Stimulated activated naive CD8-positive, alpha-beta T cell treated with anti-CD3 and anti-CD28 coated beads, Interleukin-15, amount 100 ng/mL, for 72 hours (primary cell): ENCODE results near the gene DIP2C.

Experiments used
- ATAC-seq: fragments of 150-1000 bp; cut with Tn5 transposase; 2 replicates; pipeline ENCODE4 v1.10.0; 2021; ENCODE audit warnings: mild to moderate bottlenecking, moderate library complexity
- DNase-seq, 2 donors: peaks; one replicate each; pipeline ENCODE4 v3.0.0; 2021 to 2022
- H3K27ac Mint-ChIP-seq, 2 donors: one replicate each; pipeline ENCODE4 v1.8.0; 2022; ENCODE audit warnings: mild to moderate bottlenecking in 2 of 2, mixed read lengths in 2 of 2, moderate library complexity in 2 of 2
- H3K27me3 Mint-ChIP-seq: one replicate; pipeline ENCODE4 v1.8.0; 2022; ENCODE audit warnings: mixed read lengths
- H3K4me1 Mint-ChIP-seq: one replicate; pipeline ENCODE4 v1.8.0; 2022; ENCODE audit warnings: mild to moderate bottlenecking, mixed read lengths
- H3K4me3 Mint-ChIP-seq, 2 donors: one replicate each; pipeline ENCODE4 v1.8.0; 2022; ENCODE audit warnings: mild to moderate bottlenecking in 2 of 2, mixed read lengths in 2 of 2, moderate library complexity in 1 of 2
- H3K9me3 Mint-ChIP-seq, 2 donors: one replicate each; pipeline ENCODE4 v1.8.0; 2022; ENCODE audit warnings: mixed read lengths in 2 of 2

Gene DIP2C

DNA sequence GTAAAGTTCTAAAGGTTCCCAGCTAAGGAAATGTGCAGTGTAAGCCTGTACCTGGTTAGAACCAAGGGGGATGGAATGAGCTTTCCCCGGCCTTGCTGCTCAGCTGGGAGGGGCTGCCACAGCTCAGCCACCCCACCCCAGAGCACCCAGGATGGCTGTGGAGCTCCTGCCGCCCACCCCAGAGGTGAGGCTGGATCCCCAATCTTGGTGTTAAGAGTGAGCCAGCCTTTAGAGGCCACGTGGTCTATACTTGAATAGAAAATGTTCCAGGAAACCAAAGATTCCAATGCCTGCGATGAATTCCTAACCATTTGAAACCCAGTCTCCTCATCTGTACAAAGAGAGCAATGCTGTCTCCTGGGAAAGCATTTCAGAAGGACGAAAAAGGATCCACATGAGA is 16.5 kb downstream of the DIP2C start:
- DNase-seq, result no peak
- peaks cover 10% of the 10 kb centered on the region for H3K4me1 Mint-ChIP-seq
- no peaks in the 10 kb centered on the region for H3K9me3 Mint-ChIP-seq

GRCh38 chr10:672203-672602 is 17.3 kb downstream of the DIP2C start:
- DNase-seq (no peak), ATAC-seq (no peak)
- H3K4me3 Mint-ChIP-seq, result no peak overlapping the region
- H3K27ac Mint-ChIP-seq, result no peak overlapping the region
- H3K9me3 Mint-ChIP-seq, result no peaks in the 10 kb centered on the region
- H3K4me1 Mint-ChIP-seq, result peaks cover 2% of the 10 kb centered on the region
- H3K27me3 Mint-ChIP-seq, result peaks cover 14% of the 10 kb centered on the region

More for the DNA sequence above, 16.5 kb downstream of the DIP2C start:
- ATAC-seq, result no peak
- no peak overlapping the region for H3K4me3 Mint-ChIP-seq
- H3K27ac Mint-ChIP-seq, result no peak overlapping the region
- peaks cover 14% of the 10 kb centered on the region for H3K27me3 Mint-ChIP-seq

DNA sequence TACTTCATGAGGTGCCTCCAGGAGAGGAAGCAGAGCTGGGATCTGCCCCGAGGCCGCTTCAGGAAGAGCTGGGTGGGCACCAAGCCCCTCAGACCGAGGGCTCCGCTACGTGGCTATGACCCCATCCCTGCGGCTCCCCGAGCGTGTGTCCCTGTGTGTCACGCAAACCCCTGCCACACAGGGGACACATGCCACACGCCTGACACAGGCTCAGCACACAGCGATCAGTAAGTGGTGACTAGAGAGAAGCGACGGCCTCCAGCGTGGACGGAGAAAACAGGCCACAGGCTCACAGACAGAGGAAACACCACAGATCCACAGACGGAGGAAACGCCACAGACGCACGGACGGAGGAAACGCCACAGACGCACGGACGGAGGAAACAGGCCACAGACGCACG is 18.5 kb downstream of the DIP2C start:
- no peak for ATAC-seq
- no peak for DNase-seq
- no peaks in the 10 kb centered on the region for H3K9me3 Mint-ChIP-seq
- no peak overlapping the region for H3K4me3 Mint-ChIP-seq
- no peak overlapping the region for H3K27ac Mint-ChIP-seq
- H3K27me3 Mint-ChIP-seq, result peaks cover 13% of the 10 kb centered on the region
- H3K4me1 Mint-ChIP-seq, result no peaks in the 10 kb centered on the region

GRCh38 chr10:670038-670437 is 19.4 kb downstream of the DIP2C start:
- Mint-ChIP-seq H3K27me3 (peaks cover 7% of the 10 kb centered on the region), H3K4me3 (no peak overlapping the region), H3K9me3 (no peaks in the 10 kb centered on the region), H3K4me1 (no peaks in the 10 kb centered on the region), H3K27ac (no peak overlapping the region)
- ATAC-seq, result no peak
- DNase-seq, result no peak

- Mint-ChIP-seq H3K4me3 (no peak overlapping the region), H3K27me3 (peaks cover 7% of the 10 kb centered on the region), H3K9me3 (no peaks in the 10 kb centered on the region), H3K4me1 (no peaks in the 10 kb centered on the region), H3K27ac (no peak overlapping the region)
- ATAC-seq (no peak), DNase-seq (no peak)
Measured at GRCh38 chr10:668786-669485, 20.5 kb downstream of the DIP2C start.

DNA sequence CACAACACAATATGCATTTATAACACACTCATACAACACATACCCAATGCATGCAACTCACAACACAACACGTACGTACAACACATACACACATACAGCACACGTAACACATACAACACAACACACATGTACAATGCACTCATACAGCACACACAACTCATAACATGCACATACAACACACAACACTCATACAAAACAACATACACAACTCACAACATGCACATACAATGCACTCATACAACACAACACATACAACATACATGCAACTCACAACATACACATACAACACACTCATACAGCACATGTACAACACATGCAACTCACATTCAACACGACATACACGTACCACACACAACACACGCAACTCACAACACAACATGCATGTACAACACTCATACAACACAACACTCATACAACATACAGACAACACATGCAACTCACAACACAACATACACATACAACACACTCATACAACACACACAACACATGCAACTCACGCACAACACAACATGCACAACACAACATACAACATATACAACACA is 21.8 kb downstream of the DIP2C start:
- Mint-ChIP-seq H3K27ac (no peak overlapping the region), H3K4me3 (no peak overlapping the region), H3K9me3 (no peaks in the 10 kb centered on the region), H3K4me1 (no peaks in the 10 kb centered on the region), H3K27me3 (peaks cover 13% of the 10 kb centered on the region)
- DNase-seq (no peak), ATAC-seq (no peak)

DNA sequence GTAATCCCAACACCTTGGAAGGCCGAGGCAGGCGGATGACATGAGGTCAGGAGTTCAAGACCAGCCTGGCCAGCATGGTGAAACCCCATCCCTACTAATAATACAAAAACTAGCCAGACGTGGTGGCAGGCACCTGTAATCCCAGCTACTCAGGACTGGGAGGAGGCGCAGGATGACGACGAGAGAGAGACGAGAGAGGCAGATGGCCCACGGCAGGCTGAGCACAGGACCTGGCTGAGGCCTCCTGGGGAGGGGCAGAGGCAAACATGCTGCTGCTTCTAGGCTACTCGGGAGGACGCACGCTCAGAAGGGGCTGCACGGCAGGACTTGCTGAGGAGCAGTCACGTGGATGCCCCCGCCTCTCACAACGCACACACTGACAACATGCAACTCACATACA is 22.4 kb downstream of the DIP2C start:
- no peak overlapping the region for H3K27ac Mint-ChIP-seq
- no peaks in the 10 kb centered on the region for H3K4me1 Mint-ChIP-seq
- H3K27me3 Mint-ChIP-seq, result peaks cover 13% of the 10 kb centered on the region

DNA sequence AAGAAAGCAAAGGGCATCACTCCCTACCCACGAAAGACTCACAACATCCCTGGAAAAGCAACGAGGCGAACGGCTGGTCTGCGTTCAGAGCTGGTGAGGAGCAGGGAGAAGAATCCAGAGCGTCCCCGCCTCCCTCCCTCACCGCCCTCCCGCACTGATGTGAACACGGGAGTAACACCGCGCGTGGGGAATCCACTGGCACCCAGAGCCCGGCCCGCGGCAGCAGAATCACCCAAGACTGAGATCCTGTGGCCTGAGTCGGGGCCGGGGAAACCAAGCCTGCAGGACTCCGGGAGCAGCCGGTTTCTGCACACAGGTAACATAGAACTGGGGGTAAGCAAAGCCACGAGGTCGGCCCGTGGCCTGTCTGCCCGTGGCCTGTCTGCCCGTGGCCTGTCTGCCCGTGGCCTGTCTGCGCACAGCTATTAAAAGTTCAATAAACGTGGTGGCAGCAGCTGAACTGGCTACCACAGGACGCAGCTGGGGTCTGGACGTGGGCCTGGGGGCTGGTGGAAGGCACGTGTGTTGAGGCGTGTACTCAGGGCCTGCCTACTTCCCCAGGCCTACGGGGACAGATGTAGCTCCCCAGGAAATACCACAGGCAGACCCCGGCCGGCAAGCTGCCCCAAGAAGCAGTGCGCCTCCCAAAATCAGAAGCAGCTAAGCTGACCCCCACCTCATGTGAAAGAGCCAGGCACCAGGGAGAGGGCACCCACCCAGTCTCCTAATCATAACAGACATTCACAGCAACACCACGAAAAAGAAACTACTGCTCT is 23.0 kb downstream of the DIP2C start:
- Mint-ChIP-seq H3K4me1 (no peaks in the 10 kb centered on the region), H3K4me3 (no peak overlapping the region), H3K9me3 (no peaks in the 10 kb centered on the region), H3K27me3 (peaks cover 15% of the 10 kb centered on the region), H3K27ac (no peak overlapping the region)
- DNase-seq (no peak), ATAC-seq (no peak)

More for the DNA sequence above, 22.4 kb downstream of the DIP2C start:
- DNase-seq, result no peak
- ATAC-seq, result no peak
- Mint-ChIP-seq H3K9me3 (no peaks in the 10 kb centered on the region), H3K4me3 (no peak overlapping the region)

DNA sequence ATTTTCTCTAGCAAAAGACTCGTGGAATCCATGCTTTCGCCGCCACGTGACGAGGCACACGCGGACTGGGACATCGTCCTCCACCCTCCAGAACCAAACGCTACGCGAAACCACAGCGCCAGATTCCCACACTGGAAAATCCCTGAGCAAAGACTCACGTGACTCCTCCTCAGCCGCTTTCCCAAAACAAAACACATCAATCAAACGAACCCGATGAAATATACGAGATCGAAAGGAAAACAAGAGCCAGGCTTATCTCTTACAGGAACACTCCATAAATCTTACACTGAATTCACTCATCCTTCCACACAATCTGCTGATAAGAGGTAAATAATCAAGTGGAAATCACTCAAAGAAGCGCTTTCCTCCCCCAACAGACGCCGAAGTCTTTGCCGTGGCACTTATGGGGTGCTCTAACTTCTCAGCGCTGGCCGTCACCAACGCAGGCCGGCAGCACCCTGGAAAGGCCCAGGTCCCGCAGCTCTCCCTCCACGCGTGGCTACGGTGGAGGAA is 23.8 kb downstream of the DIP2C start:
- Mint-ChIP-seq H3K27me3 (peaks cover 22% of the 10 kb centered on the region), H3K4me1 (no peaks in the 10 kb centered on the region), H3K9me3 (no peaks in the 10 kb centered on the region), H3K4me3 (no peak overlapping the region), H3K27ac (no peak overlapping the region)
- no peak for DNase-seq
- no peak for ATAC-seq

DNA sequence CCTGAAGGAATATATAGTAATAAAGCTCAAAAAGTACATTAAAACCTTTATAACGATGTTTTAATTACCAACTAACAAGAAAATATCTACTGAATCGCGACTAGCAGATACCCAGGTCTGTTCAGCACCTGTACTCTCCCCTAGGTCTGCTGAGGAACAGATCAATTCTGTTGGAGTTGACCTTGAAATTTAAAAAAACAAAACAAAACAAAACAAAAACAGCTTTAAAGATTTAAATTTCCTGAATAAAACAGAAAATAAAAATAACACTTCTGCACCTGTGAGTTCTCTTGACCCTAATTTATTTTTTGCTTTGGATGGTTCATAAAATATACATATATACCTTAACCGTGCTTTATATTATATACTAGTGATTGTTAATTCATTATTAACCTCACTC is 24.6 kb downstream of the DIP2C start:
- Mint-ChIP-seq H3K27me3 (peaks cover 22% of the 10 kb centered on the region), H3K27ac (no peak overlapping the region), H3K9me3 (no peaks in the 10 kb centered on the region), H3K4me1 (no peaks in the 10 kb centered on the region), H3K4me3 (no peak overlapping the region)
- DNase-seq (no peak), ATAC-seq (no peak)

GRCh38 chr10:664301-664700 is 25.2 kb downstream of the DIP2C start:
- H3K9me3 Mint-ChIP-seq, result no peaks in the 10 kb centered on the region
- no peak overlapping the region for H3K4me3 Mint-ChIP-seq
- H3K27me3 Mint-ChIP-seq, result peaks cover 22% of the 10 kb centered on the region
- peaks cover 5% of the 10 kb centered on the region for H3K4me1 Mint-ChIP-seq
- DNase-seq (no peak), ATAC-seq (no peak)
- H3K27ac Mint-ChIP-seq, result no peak overlapping the region

- no peak for DNase-seq
- no peak for ATAC-seq
- Mint-ChIP-seq H3K27me3 (peaks cover 27% of the 10 kb centered on the region), H3K4me3 (no peak overlapping the region), H3K27ac (no peak overlapping the region), H3K9me3 (no peaks in the 10 kb centered on the region), H3K4me1 (peaks cover 9% of the 10 kb centered on the region)
Measured at GRCh38 chr10:663831-664251, 25.6 kb downstream of the DIP2C start.

- no peak overlapping the region for H3K27ac Mint-ChIP-seq
- H3K27me3 Mint-ChIP-seq, result peaks cover 29% of the 10 kb centered on the region
- H3K4me3 Mint-ChIP-seq, result no peak overlapping the region
- no peak for ATAC-seq
- peaks cover 9% of the 10 kb centered on the region for H3K4me1 Mint-ChIP-seq
- DNase-seq, result no peak
- no peaks in the 10 kb centered on the region for H3K9me3 Mint-ChIP-seq
Measured at GRCh38 chr10:663466-663751, 26.1 kb downstream of the DIP2C start.

DNA sequence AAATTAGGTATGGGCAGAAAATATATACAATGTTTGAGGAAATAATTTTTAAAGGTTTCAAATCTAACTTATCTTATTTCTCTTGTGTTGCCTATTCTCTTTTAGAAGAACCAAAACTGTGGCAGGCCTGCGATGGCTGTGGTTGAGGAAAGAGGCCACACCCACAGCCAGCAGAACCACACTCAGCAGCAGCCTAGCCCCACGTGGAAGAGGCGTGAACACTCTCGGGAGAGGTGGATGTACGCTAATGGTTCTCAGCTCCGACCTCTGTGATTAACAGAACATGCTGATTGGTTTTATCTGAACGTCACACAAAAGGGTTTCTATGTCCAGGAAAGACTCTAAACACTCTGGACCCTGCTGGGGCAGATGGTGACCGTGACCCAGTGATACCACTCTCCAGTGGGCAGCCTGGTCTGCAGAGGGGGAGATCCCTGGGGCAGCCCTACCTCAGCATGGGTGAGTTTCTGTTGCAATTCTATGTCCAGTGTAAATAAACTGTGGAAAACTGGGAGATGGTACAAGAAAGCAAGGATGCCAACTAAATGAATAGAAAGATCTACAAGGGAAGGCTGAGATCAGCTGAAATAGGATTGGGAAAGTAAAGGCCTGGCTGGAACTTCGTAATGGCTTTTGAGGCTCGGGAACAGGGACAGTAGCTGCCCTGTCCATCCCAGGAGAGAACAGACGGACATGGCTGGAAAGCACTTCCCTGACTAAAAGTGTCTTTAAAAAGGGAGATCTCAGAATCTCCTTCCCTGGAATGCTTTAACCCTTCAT is 26.6 kb downstream of the DIP2C start:
- peaks cover 29% of the 10 kb centered on the region for H3K27me3 Mint-ChIP-seq
- peaks cover 9% of the 10 kb centered on the region for H3K4me1 Mint-ChIP-seq
- no peaks in the 10 kb centered on the region for H3K9me3 Mint-ChIP-seq
- no peak for ATAC-seq
- peak overlapping the region; percentile 10 to 42 for H3K27ac Mint-ChIP-seq
- DNase-seq, result no peak
- no peak overlapping the region for H3K4me3 Mint-ChIP-seq

GRCh38 chr10:662223-662605 is 27.3 kb downstream of the DIP2C start:
- no peak overlapping the region for H3K27ac Mint-ChIP-seq
- H3K27me3 Mint-ChIP-seq, result peaks cover 29% of the 10 kb centered on the region
- DNase-seq (no peak), ATAC-seq (no peak)
- no peaks in the 10 kb centered on the region for H3K9me3 Mint-ChIP-seq
- H3K4me3 Mint-ChIP-seq, result no peak overlapping the region
- H3K4me1 Mint-ChIP-seq, result peaks cover 9% of the 10 kb centered on the region
